SJSA1 (cell line): ENCODE measurements around the gene SPNS1. TPM values are rescaled to one million over a fixed set of nuclear protein-coding genes. Genes with fewer than 3 reads are reported as not detected.
"Not testable (repeated sequence)": the region's sequence is repeated elsewhere in the genome, so short reads cannot be mapped to it uniquely, and the experiment has no call there.

Experiments used
- DNase-seq, 2 experiments: peaks; one replicate each; pipeline ENCODE4 v3.0.0-alpha.2; 2015 to 2020; ENCODE audit warnings: low spot score in 2 of 2, low read depth in 1 of 2
- H3K27ac ChIP-seq: fragments of 250-450 bp; sonication (Bioruptor Pico); 2 replicates; pipeline ENCODE4 v1.5.1; 2020; ENCODE audit warnings: mild to moderate bottlenecking, moderate library complexity
- H3K27me3 ChIP-seq: fragments of 250-450 bp; sonication (Bioruptor Pico); replicated peaks from 2 replicates; pipeline ENCODE4 v1.5.1; 2020; ENCODE audit warnings: mild to moderate bottlenecking, moderate library complexity
- H3K36me3 ChIP-seq: fragments of 250-450 bp; sonication (Bioruptor Pico); 2 replicates; pipeline ENCODE4 v1.5.1; 2020; ENCODE audit warnings: mild to moderate bottlenecking
- H3K4me1 ChIP-seq: fragments of 250-450 bp; sonication (Bioruptor Pico); replicated peaks from 2 replicates; pipeline ENCODE4 v1.6.1; 2021; ENCODE audit warnings: mild to moderate bottlenecking
- H3K4me3 ChIP-seq: fragments of 250-450 bp; sonication (Bioruptor Pico); 2 replicates; pipeline ENCODE4 v1.5.1; 2020; ENCODE audit warnings: mild to moderate bottlenecking
- H3K9me3 ChIP-seq: fragments of 250-450 bp; sonication (Bioruptor Pico); replicated peaks from 2 replicates; pipeline ENCODE4 v1.5.1; 2020; ENCODE audit warnings: mild to moderate bottlenecking
- total RNA-seq: library from RNA; depleted of rRNA; stranded (reverse); fragments of >200 nt; shearing (Covaris generic); gene quantifications from 2 replicates; pipeline ENCODE4 v1.2.3, GENCODE V29; 2014

Gene SPNS1
- total RNA-seq, 1 experiment from 2014 or later: 43.0 TPM

- H3K36me3 ChIP-seq: peaks cover 31% of the 10 kb centered on the region
- H3K27me3 ChIP-seq: no peaks in the 10 kb centered on the region
- H3K27ac ChIP-seq: no peak overlapping the region
- no peaks in the 10 kb centered on the region for H3K4me1 ChIP-seq
- DNase-seq: no peak
- no peaks in the 10 kb centered on the region for H3K9me3 ChIP-seq
- H3K4me3 ChIP-seq: no peak overlapping the region
Measured at GRCh38 chr16:28987170-28987853, 12.7 kb downstream of the SPNS1 start.

GRCh38 chr16:28989363-28989762, 14.8 kb downstream of the SPNS1 start:
- Histone ChIP-seq H3K4me1 (no peaks in the 10 kb centered on the region), H3K27ac (no peak overlapping the region), H3K4me3 (no peak overlapping the region), H3K9me3 (no peaks in the 10 kb centered on the region), H3K27me3 (no peaks in the 10 kb centered on the region), H3K36me3 (peaks cover 12% of the 10 kb centered on the region)
- no peak for DNase-seq

- DNase-seq: no peak
- Histone ChIP-seq H3K36me3 (peaks cover 6% of the 10 kb centered on the region), H3K4me1 (no peaks in the 10 kb centered on the region)
Measured at GRCh38 chr16:28990375-28991040, 15.9 kb downstream of the SPNS1 start.

GRCh38 chr16:28991687-28992086, 17.1 kb downstream of the SPNS1 start:
- H3K27ac ChIP-seq: no peak overlapping the region
- no peaks in the 10 kb centered on the region for H3K4me1 ChIP-seq
- DNase-seq: no peak
- no peak overlapping the region for H3K4me3 ChIP-seq
- peaks cover 3% of the 10 kb centered on the region; the same call in 1 of the 2 replicates for H3K36me3 ChIP-seq
- no peaks in the 10 kb centered on the region for H3K27me3 ChIP-seq
- H3K9me3 ChIP-seq: no peaks in the 10 kb centered on the region

More at GRCh38 chr16:28990375-28991040, 15.9 kb downstream of the SPNS1 start:
- Histone ChIP-seq H3K27me3 (no peaks in the 10 kb centered on the region), H3K4me3 (no peak overlapping the region), H3K27ac (no peak overlapping the region), H3K9me3 (no peaks in the 10 kb centered on the region)

GRCh38 chr16:28992496-28992895, 17.9 kb downstream of the SPNS1 start:
- H3K9me3 ChIP-seq: no peaks in the 10 kb centered on the region
- no peaks in the 10 kb centered on the region for H3K27me3 ChIP-seq
- peaks cover 3% of the 10 kb centered on the region; the same call in 1 of the 2 replicates for H3K36me3 ChIP-seq
- H3K4me1 ChIP-seq: no peaks in the 10 kb centered on the region
- no peak overlapping the region for H3K4me3 ChIP-seq
- no peak overlapping the region for H3K27ac ChIP-seq
- no peak for DNase-seq

- Histone ChIP-seq H3K27me3 (no peaks in the 10 kb centered on the region), H3K27ac (no peak overlapping the region), H3K4me1 (no peaks in the 10 kb centered on the region), H3K9me3 (no peaks in the 10 kb centered on the region), H3K36me3 (no peaks in the 10 kb centered on the region), H3K4me3 (no peak overlapping the region)
- no peak for DNase-seq
Measured at GRCh38 chr16:28998837-28999236, 24.3 kb downstream of the SPNS1 start.

- H3K4me1 ChIP-seq: no peaks in the 10 kb centered on the region
- no peak for DNase-seq
- H3K27me3 ChIP-seq: no peaks in the 10 kb centered on the region
- no peaks in the 10 kb centered on the region for H3K9me3 ChIP-seq
- H3K27ac ChIP-seq: no peak overlapping the region
- no peaks in the 10 kb centered on the region for H3K36me3 ChIP-seq
- no peak overlapping the region for H3K4me3 ChIP-seq
Measured at GRCh38 chr16:28999577-28999976, 25.0 kb downstream of the SPNS1 start.

GRCh38 chr16:29000019-29000418, 25.4 kb downstream of the SPNS1 start:
- no peak for DNase-seq
- Histone ChIP-seq H3K27ac (no peak overlapping the region), H3K27me3 (no peaks in the 10 kb centered on the region), H3K36me3 (no peaks in the 10 kb centered on the region), H3K4me3 (no peak overlapping the region), H3K9me3 (no peaks in the 10 kb centered on the region), H3K4me1 (no peaks in the 10 kb centered on the region)

GRCh38 chr16:29004496-29005139, 30.0 kb downstream of the SPNS1 start:
- not testable (repeated sequence) for H3K9me3 ChIP-seq, H3K4me1 ChIP-seq, DNase-seq, H3K36me3 ChIP-seq, H3K27ac ChIP-seq, H3K4me3 ChIP-seq, H3K27me3 ChIP-seq

- Histone ChIP-seq H3K4me3 (no peak overlapping the region), H3K36me3 (no peaks in the 10 kb centered on the region), H3K9me3 (no peaks in the 10 kb centered on the region), H3K27ac (no peak overlapping the region), H3K27me3 (no peaks in the 10 kb centered on the region), H3K4me1 (no peaks in the 10 kb centered on the region)
- no peak for DNase-seq
Measured at GRCh38 chr16:29007730-29008593, 33.4 kb downstream of the SPNS1 start.

GRCh38 chr16:29009050-29009837, 34.7 kb downstream of the SPNS1 start:
- Histone ChIP-seq H3K4me1 (no peaks in the 10 kb centered on the region), H3K9me3 (no peaks in the 10 kb centered on the region), H3K27me3 (no peaks in the 10 kb centered on the region), H3K36me3 (no peaks in the 10 kb centered on the region), H3K27ac (no peak overlapping the region), H3K4me3 (no peak overlapping the region)
- DNase-seq: no peak

GRCh38 chr16:29009838-29010166, 35.2 kb downstream of the SPNS1 start:
- Histone ChIP-seq H3K27me3 (no peaks in the 10 kb centered on the region), H3K4me3 (no peak overlapping the region), H3K9me3 (no peaks in the 10 kb centered on the region), H3K36me3 (no peaks in the 10 kb centered on the region), H3K27ac (no peak overlapping the region), H3K4me1 (no peaks in the 10 kb centered on the region)
- DNase-seq: no peak

GRCh38 chr16:29011112-29011511, 36.5 kb downstream of the SPNS1 start:
- no peaks in the 10 kb centered on the region for H3K36me3 ChIP-seq
- no peaks in the 10 kb centered on the region for H3K27me3 ChIP-seq
- no peak overlapping the region for H3K4me3 ChIP-seq
- H3K4me1 ChIP-seq: no peaks in the 10 kb centered on the region
- H3K27ac ChIP-seq: no peak overlapping the region
- DNase-seq: no peak
- no peaks in the 10 kb centered on the region for H3K9me3 ChIP-seq
